ENCODE measurements around the gene RIF1. TPM values are rescaled to one million over a fixed set of nuclear protein-coding genes. Genes with fewer than 3 reads are reported as not detected.
A peak's percentile ranks its signal among the peaks of the same experiment; 100 is the strongest.

The RIF1 gene
- total and polyA plus RNA-seq, 9 of the 15 experiments (the other 6 are each of a cell fraction or from before 2014, with no cell fraction given): 11.0 to 109 (median 44.2) TPM

DNA sequence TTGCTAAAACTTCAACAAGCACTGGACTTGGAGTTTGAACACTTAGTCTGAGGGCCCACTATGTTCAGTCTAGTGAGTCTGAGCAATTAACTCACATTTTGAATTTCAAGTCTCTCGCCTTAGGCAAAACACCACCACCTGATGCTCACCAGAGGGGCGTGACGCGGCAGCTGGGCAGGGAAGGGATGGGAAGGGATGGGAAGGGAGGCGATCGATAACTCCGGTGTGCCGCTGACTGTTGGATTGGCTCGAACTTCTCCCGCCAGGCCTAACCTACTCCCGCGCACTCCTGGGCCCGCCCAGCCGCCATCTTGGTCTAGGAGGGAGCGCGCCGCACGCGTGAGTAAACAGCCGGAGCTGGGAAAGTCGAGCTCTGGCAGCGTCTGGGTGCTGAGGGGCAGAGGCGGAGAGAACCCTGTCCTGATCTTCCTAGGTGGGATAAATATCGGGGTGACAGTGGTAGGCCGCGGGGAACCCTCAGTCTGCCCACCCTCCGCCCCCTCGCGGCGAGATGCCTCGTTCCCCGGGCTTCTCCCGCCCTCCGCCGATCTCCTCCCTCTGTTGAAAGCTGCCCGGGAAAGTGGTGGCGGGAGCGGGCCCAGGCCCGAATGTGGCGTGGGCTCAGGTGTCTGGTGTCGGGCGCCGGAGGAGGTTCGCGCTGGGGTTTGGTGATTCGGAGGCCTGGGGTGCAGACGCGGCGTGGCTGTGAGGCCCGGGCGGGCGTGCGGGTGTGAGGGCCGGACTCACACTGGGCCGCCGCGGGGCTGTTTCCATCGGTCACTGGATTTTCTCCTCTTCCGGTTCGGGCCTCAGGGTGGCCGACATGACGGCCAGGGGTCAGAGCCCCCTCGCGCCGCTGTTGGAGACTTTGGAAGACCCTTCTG lies at the start of gene RIF1 (continued):
- TF ChIP-seq CEBPG (CRISPR knock-in tag; IDR thresholded peaks at IDR 0.05): peak; percentile 49; the same call in 1 of the 2 replicates
- no peak for TF ChIP-seq CEBPG (tag; conservative IDR thresholded peaks at IDR 0.05 in 1 of 2, IDR thresholded peaks at IDR 0.05 in 1 of 2)
- TF ChIP-seq HNRNPUL1 (IDR thresholded peaks at IDR 0.05; ENCODE audit: low read length): no peak
- TF ChIP-seq, protein P1, sequence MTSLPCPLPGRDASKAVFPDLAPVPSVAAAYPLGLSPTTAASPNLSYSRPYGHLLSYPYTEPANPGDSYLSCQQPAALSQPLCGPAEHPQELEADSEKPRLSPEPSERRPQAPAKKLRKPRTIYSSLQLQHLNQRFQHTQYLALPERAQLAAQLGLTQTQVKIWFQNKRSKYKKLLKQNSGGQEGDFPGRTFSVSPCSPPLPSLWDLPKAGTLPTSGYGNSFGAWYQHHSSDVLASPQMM (CRISPR knock-in tag; IDR thresholded peaks at IDR 0.05): no peak
- TF ChIP-seq KDM4B (IDR thresholded peaks at IDR 0.05; ENCODE audit: borderline replicate concordance in 2 of 2, low read depth in 1 of 2): no peak
- no peak for TF ChIP-seq ZFP91 (CRISPR knock-in tag; IDR thresholded peaks at IDR 0.05)
- 0 out of 4 replicates have a peak, but pooled peaks of 1 of the 2 experiments have one; percentile 28 for TF ChIP-seq ETV6 (IDR thresholded peaks at IDR 0.05; ENCODE audit: borderline replicate concordance in 1 of 2, low read depth in 2 of 2, low read length in 1 of 2)
- TF ChIP-seq ETV6 (CRISPR knock-in tag; IDR thresholded peaks at IDR 0.05; ENCODE audit: borderline replicate concordance): 0 out of 2 replicates have a peak, but pooled peaks have one; percentile 7
- TF ChIP-seq CXXC5 (CRISPR knock-in tag; IDR thresholded peaks at IDR 0.05): peak; percentile 97
- TF ChIP-seq BCLAF1 (IDR thresholded peaks at IDR 0.05; ENCODE audit: borderline replicate concordance in 1 of 2, control insufficient read depth in 1 of 2, low read depth in 2 of 2, low read length in 1 of 2): 0 out of 4 replicates have a peak, but pooled peaks of 1 of the 2 experiments have one; percentile 46
- TF ChIP-seq FOXM1 (IDR thresholded peaks at IDR 0.05; ENCODE audit: low read depth): peak; percentile 37; the same call in 1 of the 2 replicates
- no peak; the same call in 1 of the 2 replicates for TF ChIP-seq FOXM1 (CRISPR knock-in tag; IDR thresholded peaks at IDR 0.05; ENCODE audit: low read depth)
- TF ChIP-seq SAFB (IDR thresholded peaks at IDR 0.05; ENCODE audit: borderline replicate concordance, low read depth, low read length): no peak
- no peak for TF ChIP-seq TEAD4 (IDR thresholded peaks at IDR 0.05; ENCODE audit: low read length)
- TF ChIP-seq TEAD4 (CRISPR knock-in tag; IDR thresholded peaks at IDR 0.05; ENCODE audit: borderline replicate concordance): 0 out of 2 replicates have a peak, but pooled peaks have one; percentile 12
- TF ChIP-seq, protein P2, sequence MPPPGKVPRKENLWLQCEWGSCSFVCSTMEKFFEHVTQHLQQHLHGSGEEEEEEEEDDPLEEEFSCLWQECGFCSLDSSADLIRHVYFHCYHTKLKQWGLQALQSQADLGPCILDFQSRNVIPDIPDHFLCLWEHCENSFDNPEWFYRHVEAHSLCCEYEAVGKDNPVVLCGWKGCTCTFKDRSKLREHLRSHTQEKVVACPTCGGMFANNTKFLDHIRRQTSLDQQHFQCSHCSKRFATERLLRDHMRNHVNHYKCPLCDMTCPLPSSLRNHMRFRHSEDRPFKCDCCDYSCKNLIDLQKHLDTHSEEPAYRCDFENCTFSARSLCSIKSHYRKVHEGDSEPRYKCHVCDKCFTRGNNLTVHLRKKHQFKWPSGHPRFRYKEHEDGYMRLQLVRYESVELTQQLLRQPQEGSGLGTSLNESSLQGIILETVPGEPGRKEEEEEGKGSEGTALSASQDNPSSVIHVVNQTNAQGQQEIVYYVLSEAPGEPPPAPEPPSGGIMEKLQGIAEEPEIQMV (tag; conservative IDR thresholded peaks at IDR 0.05; ENCODE audit: low read depth): no peak
- no peak for TF ChIP-seq ZKSCAN3 (CRISPR knock-in tag; IDR thresholded peaks at IDR 0.05)
- TF ChIP-seq ZBTB12 (CRISPR knock-in tag; IDR thresholded peaks at IDR 0.05): no peak

Data from K562 (cell line).